Skeletal muscle tissue (tissue), 4 donors: ENCODE measurements around the gene SNHG17. TPM values are rescaled to one million over a fixed set of nuclear protein-coding genes. Genes with fewer than 3 reads are reported as not detected.
"Not testable (repeated sequence)": the region's sequence is repeated elsewhere in the genome, so short reads cannot be mapped to it uniquely, and the experiment has no call there.

Experiments used
- H3K27ac ChIP-seq: one replicate; pipeline ENCODE4 v1.7.0; 2013; ENCODE audit warnings: mild to moderate bottlenecking, low read depth, low read length, inconsistent platforms
- H3K27me3 ChIP-seq, 3 donors: one replicate each; pipeline ENCODE4 v1.7.0; 2013; ENCODE audit warnings: low read length in 3 of 3; ENCODE audit not compliant: control insufficient read depth in 3 of 3, insufficient read depth in 3 of 3
- H3K36me3 ChIP-seq, 3 donors: one replicate each; pipeline ENCODE4 v1.7.0; 2013; ENCODE audit warnings: low read length in 3 of 3; ENCODE audit not compliant: control insufficient read depth in 3 of 3, insufficient read depth in 3 of 3
- H3K4me1 ChIP-seq, 3 donors: one replicate each; pipeline ENCODE4 v1.7.0; 2013; ENCODE audit warnings: low read length in 3 of 3, mild to moderate bottlenecking in 3 of 3; ENCODE audit not compliant: control insufficient read depth in 3 of 3, insufficient read depth in 3 of 3
- H3K4me3 ChIP-seq, 3 donors: one replicate each; pipeline ENCODE4 v1.7.0; 2013; ENCODE audit warnings: low read length in 3 of 3
- H3K9ac ChIP-seq, 3 donors: one replicate each; pipeline ENCODE4 v1.7.0; 2013; ENCODE audit warnings: low read length in 3 of 3, mild to moderate bottlenecking in 3 of 3, moderate library complexity in 2 of 3, low read depth in 1 of 3
- H3K9me3 ChIP-seq, 3 donors: one replicate each; pipeline ENCODE4 v1.7.0; 2013; ENCODE audit warnings: low read length in 3 of 3; ENCODE audit not compliant: control insufficient read depth in 3 of 3
- total RNA-seq: library from RNA; depleted of rRNA; stranded (reverse); fragments of >200 nt; gene quantifications from one replicate; pipeline ENCODE4 v1.2.3, GENCODE V29; 2014
- donor health status: Osteomylitis.

The SNHG17 gene
- total RNA-seq, 1 donor from 2014 or later = 6.8 TPM

GRCh38 chr20:38387953-38388352, 47.2 kb downstream of the SNHG17 start:
- H3K36me3 ChIP-seq = no peaks in the 10 kb centered on the region
- no peak overlapping the region for H3K9ac ChIP-seq
- peaks cover 0 to 2% (median 0%) of the 10 kb centered on the region in 3 donors for H3K9me3 ChIP-seq
- H3K27me3 ChIP-seq = no peaks in the 10 kb centered on the region
- no peak overlapping the region for H3K27ac ChIP-seq
- no peaks in the 10 kb centered on the region for H3K4me1 ChIP-seq
- H3K4me3 ChIP-seq = no peak overlapping the region

GRCh38 chr20:38386851-38387250, 48.3 kb downstream of the SNHG17 start:
- Histone ChIP-seq H3K4me1 (no peaks in the 10 kb centered on the region), H3K27ac (no peak overlapping the region), H3K4me3 (no peak overlapping the region), H3K27me3 (no peaks in the 10 kb centered on the region), H3K9me3 (peaks cover 0 to 2% (median 0%) of the 10 kb centered on the region in 3 donors), H3K9ac (no peak overlapping the region), H3K36me3 (no peaks in the 10 kb centered on the region)

- no peak overlapping the region for H3K4me3 ChIP-seq
- no peaks in the 10 kb centered on the region for H3K27me3 ChIP-seq
- no peak overlapping the region for H3K27ac ChIP-seq
- no peak overlapping the region for H3K9ac ChIP-seq
- no peaks in the 10 kb centered on the region for H3K36me3 ChIP-seq
- no peaks in the 10 kb centered on the region for H3K4me1 ChIP-seq
- H3K9me3 ChIP-seq = peaks cover 0 to 2% (median 0%) of the 10 kb centered on the region in 3 donors
Observed at GRCh38 chr20:38386004-38386403, 49.1 kb downstream of the SNHG17 start.

- Histone ChIP-seq H3K36me3 (no peaks in the 10 kb centered on the region), H3K9ac (no peak overlapping the region), H3K27me3 (no peaks in the 10 kb centered on the region), H3K4me3 (no peak overlapping the region), H3K9me3 (no peaks in the 10 kb centered on the region), H3K4me1 (no peaks in the 10 kb centered on the region), H3K27ac (no peak overlapping the region)
Observed at GRCh38 chr20:38383147-38383546, 52.0 kb downstream of the SNHG17 start.

GRCh38 chr20:38377838-38378237, 57.3 kb downstream of the SNHG17 start:
- not testable (repeated sequence) for H3K27ac ChIP-seq, H3K4me1 ChIP-seq, H3K9ac ChIP-seq, H3K27me3 ChIP-seq, H3K9me3 ChIP-seq, H3K4me3 ChIP-seq, H3K36me3 ChIP-seq

GRCh38 chr20:38377039-38377685, 58.0 kb downstream of the SNHG17 start:
- Histone ChIP-seq H3K9me3 (no peaks in the 10 kb centered on the region), H3K4me1 (no peaks in the 10 kb centered on the region), H3K4me3 (no peak overlapping the region), H3K27ac (no peak overlapping the region), H3K9ac (no peak overlapping the region), H3K27me3 (peaks cover 0 to 3% (median 0%) of the 10 kb centered on the region in 3 donors), H3K36me3 (peaks cover 0 to 8% (median 0%) of the 10 kb centered on the region in 3 donors)

- Histone ChIP-seq H3K36me3 (peaks cover 0 to 12% (median 4%) of the 10 kb centered on the region in 3 donors), H3K9ac (no peak overlapping the region), H3K4me1 (no peaks in the 10 kb centered on the region), H3K27me3 (peaks cover 0 to 3% (median 0%) of the 10 kb centered on the region in 3 donors), H3K9me3 (no peaks in the 10 kb centered on the region), H3K4me3 (no peak overlapping the region), H3K27ac (no peak overlapping the region)
Observed at GRCh38 chr20:38373898-38374297, 61.2 kb downstream of the SNHG17 start.

- H3K9me3 ChIP-seq = no peaks in the 10 kb centered on the region
- H3K4me3 ChIP-seq = no peak overlapping the region
- peaks cover 0 to 3% (median 0%) of the 10 kb centered on the region in 3 donors for H3K27me3 ChIP-seq
- no peak overlapping the region for H3K27ac ChIP-seq
- H3K36me3 ChIP-seq = peaks cover 0 to 12% (median 4%) of the 10 kb centered on the region in 3 donors
- no peaks in the 10 kb centered on the region for H3K4me1 ChIP-seq
- H3K9ac ChIP-seq = no peak overlapping the region
Observed at GRCh38 chr20:38373231-38373867, 61.8 kb downstream of the SNHG17 start.

- Histone ChIP-seq H3K9ac (no peak overlapping the region), H3K9me3 (no peaks in the 10 kb centered on the region), H3K27ac (no peak overlapping the region), H3K4me3 (no peak overlapping the region), H3K36me3 (peaks cover 0 to 12% (median 4%) of the 10 kb centered on the region in 3 donors), H3K27me3 (peaks cover 0 to 3% (median 0%) of the 10 kb centered on the region in 3 donors), H3K4me1 (no peaks in the 10 kb centered on the region)
Observed at GRCh38 chr20:38372806-38373205, 62.3 kb downstream of the SNHG17 start.
